NCI-H446 treated with DMSO at 0.1 percent for 48 hours (cell line): Measurements from ENCODE around the gene ST3GAL4.
A peak's percentile ranks its signal among the peaks of the same experiment; 100 is the strongest.

Experiments used
- DNase-seq: peaks from one replicate; lab custom pipeline; 2025; lab: John Stamatoyannopoulos, UW

Gene ST3GAL4

DNA sequence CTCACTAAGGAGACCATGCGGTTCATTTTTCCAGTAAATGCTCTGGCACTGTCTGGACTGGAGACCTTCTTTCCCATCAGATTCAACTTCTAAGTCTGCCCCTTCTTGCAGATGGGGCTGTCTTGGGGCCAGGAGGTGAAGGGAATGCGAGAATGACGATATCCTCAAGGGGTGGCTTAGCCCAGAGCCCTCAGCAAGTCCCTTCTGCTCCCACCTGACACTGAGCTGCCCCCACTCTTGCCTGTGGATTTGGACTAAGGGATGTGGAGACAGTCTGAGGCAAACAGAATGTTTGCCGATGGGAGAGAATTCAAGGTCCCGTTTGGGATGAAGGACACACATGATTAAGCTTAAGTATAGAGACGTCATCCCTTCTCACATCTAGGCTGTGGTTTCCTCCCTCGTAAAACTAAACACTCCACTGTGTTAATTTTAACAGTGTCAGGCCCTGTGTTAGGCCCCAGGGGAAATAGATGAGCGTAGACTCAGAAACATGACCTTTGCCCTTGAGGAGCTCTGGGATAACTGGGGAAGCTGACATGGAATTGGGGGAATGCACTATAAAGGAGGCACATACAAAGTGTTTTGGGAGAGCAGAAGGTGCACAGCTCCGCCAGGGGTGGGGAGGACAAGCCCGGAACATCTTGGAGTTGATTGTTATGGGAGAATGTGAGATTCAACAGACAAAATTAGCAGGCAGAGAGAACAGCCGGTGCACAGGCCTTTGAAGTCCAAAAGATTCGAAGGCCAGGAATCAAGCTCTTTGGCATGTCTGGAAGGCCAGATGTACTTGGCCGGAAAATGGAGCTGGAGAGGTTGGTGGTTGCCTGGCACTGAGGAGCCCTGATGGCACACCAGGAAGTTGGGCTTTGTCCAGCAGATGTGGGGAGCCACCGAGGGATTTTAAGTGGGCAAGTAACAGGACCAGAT, 71.6 kb downstream of the ST3GAL4 start:
- DNase-seq = peak; percentile 85

- DNase-seq = no peak
These were observed 75.3 kb downstream of the ST3GAL4 start for GRCh38 chr11:126430581-126431335.

GRCh38 chr11:126431401-126432064, 76.0 kb downstream of the ST3GAL4 start:
- DNase-seq = no peak

DNA sequence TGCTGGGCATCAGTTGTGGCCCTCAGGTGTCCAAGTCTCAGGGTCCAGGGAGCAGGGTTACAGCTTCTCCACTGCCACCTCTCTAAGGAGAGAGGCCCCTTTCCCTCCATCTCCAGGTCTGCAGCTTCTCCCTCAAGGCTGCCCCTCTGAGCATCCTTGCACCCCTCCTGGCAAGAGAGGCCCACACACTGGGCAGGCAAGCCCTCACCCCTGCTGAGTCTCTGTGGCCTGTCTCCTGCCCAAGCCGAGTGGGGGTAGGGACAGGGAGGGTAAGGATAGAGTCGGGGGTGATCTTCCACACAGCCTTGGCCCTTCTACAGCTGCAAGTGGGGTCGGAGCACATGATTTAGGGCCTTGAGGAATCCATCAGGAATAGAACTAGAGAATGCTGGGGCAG, 76.6 kb downstream of the ST3GAL4 start:
- no peak for DNase-seq

GRCh38 chr11:126432525-126432924, 77.0 kb downstream of the ST3GAL4 start:
- no peak for DNase-seq

- no peak for DNase-seq
These were observed 77.9 kb downstream of the ST3GAL4 start for GRCh38 chr11:126433244-126433846.

- DNase-seq = no peak
These were observed 78.8 kb downstream of the ST3GAL4 start for GRCh38 chr11:126433989-126434949.

DNA sequence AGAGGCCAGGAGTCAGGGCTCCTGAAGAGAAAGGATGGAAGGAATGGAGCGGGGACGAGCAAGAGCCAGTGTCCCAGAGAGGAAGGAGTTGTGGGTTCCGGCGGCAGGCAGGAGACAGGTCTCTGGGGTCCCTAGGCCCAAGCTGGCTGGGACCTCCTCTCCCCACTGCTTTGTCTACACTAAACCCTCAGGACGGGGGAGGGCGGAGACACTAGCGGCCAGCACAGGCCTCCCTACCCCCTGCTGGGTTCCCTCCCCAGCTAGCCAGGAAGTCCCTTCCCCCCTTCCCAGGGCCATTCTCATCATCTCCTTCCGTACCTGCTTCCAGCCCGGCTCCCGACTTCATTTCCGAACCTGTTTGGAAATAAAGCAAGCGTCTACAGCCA, 79.5 kb downstream of the ST3GAL4 start:
- DNase-seq = no peak

DNA sequence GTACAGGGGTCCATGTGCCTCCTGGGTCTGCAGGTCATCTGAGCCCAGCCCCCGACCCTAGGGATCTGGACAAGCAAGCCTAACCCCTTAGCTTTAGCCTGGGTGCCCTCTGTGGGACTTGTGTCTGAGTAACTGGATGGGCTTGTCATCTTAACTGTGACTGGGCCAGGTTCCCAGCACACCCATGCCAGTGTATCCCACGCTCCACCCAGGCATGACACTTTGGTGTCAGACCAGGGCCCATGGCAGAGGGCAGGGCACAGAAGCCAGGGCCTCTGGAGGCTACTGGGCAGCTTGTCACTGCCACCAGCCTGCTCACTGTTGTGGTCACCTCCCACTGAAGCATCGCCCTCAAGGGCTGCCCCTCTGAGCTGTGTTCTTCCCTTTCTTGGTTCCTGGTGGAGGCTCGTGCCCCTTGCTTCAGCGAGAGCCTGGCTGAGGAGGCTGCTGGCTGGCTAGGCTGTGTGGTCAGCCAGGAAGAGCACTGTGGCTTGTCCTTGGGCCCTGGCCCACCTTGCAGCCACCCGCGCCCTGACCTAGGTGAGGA, 80.8 kb downstream of the ST3GAL4 start:
- DNase-seq = no peak

DNA sequence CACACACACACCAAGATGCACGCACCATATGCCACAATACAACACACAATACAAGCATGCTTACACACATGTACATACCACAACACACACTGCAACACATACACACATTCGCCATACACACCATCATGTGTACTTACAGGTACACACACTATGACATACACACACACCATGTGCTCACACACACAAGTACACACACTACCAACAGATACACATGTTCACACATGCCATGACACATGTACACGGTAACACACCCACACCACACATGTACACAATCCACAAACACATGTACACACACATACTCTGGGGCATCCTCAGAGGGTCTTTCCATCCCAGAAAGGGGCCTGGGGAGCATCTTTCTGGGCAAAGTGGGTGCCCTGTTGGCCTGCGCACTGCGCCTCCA, 82.2 kb downstream of the ST3GAL4 start:
- no peak for DNase-seq

- DNase-seq = no peak
These were observed 82.8 kb downstream of the ST3GAL4 start for GRCh38 chr11:126438272-126438671.

DNA sequence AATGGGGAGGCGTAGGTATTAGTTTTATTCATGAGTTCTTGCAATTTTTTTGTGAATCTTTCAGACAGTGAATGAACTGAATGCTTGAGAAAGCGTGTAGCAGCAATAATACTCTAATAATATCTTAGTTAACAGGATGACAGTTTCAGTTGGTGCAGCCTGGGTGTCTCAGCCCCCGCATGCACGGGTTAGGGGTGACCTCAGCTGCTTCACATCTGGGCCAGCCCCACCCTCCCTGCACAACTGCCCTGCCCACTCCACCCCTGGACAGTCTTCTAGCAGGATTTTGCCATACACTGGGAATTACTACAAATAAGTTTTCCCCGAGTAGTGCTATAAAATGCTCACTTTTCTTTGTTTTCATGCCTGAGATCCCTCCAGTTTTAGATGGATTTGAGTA, 83.2 kb downstream of the ST3GAL4 start:
- DNase-seq = no peak

GRCh38 chr11:126440276-126440675, 84.8 kb downstream of the ST3GAL4 start:
- no peak for DNase-seq

DNA sequence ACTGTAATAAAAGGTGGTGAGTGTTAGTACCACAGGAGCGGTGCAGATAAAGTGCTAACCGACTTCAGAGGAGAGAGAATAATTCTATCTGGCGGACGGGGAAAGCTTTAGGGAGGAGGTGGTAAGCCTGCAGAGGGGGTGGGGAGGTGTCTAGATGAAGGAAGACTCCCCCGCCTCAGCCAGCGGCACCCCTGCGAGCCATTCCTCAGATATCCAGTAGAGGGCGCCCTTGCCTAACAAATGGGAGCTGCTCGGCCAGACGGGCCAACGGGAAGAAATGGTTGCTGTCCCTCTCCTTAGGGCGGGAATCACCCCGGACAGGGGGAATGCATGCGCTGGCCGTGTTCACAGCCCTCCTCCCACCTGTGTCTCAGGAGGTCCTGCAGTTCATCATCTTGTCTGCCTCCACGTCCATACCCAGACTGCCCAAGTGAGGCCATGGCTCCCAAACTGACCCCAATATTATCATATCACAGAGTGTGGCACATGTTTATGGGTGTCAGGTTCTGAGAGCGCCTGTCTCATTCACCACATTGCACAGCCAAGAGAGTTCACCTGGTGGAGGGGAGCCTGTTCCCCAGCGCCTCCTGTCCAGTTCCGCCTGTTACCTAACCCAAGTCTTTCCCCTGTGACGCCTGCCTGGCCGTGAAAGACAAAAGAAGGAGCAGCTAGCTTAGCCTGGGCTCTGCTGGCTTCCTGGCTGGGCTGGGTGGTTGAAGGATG, 85.5 kb downstream of the ST3GAL4 start:
- peak; percentile 12 for DNase-seq

DNA sequence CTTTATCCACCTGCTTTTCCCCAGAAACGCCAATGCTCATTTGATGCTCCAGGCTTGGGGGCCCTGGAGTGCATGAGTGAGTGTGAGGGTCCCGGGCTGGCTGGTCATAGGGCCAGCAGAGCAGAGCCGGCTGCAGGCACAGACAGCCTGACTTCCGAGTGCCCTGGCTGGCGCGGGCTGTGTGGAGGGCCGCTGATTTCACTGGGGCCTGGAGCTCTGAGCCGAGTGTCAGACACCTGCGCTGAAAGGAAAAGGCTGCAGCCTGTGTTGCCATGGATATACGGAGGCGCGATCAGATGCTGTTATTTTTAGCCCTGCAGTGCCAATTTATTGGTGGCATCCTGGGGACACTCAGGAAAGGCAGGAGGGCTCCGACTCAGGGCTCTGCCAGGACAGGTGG, 87.6 kb downstream of the ST3GAL4 start:
- DNase-seq = no peak

DNA sequence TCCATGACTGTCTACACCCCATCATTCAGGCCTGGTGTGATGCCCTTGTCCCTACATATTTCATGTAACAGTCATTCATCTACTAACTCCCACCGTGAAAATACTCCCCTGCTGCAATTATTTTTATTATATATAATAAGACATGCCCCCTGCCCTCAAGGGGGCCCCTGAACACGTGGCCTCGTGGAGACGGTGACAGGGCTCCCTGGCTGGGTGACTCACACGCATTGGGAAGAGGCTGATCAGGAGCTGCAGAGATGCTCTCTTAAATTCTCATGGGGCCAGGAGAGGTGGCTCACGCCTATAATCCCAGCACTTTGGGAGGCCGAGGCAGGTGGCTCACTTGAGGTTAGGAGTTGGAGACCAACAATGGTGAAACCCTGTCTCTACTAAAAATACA, 88.6 kb downstream of the ST3GAL4 start:
- no peak for DNase-seq

DNA sequence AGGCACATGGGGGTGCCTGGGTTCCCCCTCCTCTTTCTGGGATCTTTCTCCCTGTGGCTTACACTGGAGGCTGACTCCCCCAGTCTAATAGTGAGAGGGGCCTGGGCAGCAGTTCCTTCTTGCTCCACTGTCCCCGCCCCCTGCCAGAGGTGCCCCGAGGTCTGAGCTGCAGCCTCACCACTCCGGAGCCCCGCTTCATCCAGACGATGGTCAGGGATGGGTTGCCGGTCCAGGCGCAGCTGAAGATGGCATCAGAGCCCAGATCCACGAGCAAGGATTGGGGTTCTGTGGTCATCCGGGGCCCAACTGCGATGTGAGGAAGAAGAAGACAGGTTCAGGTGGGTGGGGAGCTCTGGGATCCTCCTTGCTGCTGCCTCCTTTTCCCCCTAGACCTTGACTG, 91.1 kb downstream of the ST3GAL4 start:
- DNase-seq = no peak

DNA sequence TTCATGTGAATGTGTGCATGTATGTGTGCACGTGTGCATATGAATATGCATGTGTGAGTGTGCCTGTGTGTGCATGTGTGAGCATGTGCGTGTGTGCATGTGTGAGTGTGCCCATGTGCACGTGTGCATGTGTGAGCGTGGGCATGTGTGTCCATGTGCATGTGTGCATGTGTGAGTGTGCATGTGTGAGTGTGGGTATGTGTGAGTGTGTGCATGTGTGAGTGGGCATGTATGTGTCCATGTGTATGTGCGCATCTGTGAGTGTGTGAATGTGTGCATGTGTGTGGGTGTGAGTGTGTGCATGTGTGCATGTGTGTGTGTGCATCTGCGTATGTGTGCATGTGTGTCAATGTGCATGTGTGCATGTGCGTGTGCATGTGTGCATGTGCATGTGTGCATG, 94.7 kb downstream of the ST3GAL4 start:
- no peak for DNase-seq

DNA sequence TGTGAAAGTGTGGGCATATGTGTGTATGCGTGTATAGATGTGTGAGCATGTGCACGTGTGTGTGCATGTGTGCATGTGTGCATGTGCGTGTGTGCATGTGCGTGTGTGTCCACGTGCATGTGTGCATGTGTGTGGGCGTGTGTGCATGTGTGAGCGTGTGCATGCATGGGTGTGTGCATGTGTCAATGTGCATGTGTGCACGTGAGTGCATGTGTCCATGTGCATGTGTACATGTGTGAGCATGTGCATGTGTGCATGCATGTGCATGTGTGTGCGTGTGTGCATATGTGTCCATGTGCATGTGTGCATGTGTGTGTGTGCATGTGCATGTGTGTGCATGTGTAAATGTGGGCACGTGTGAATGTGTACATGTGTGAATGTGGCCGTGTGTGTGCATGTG, 95.3 kb downstream of the ST3GAL4 start:
- no peak for DNase-seq

DNA sequence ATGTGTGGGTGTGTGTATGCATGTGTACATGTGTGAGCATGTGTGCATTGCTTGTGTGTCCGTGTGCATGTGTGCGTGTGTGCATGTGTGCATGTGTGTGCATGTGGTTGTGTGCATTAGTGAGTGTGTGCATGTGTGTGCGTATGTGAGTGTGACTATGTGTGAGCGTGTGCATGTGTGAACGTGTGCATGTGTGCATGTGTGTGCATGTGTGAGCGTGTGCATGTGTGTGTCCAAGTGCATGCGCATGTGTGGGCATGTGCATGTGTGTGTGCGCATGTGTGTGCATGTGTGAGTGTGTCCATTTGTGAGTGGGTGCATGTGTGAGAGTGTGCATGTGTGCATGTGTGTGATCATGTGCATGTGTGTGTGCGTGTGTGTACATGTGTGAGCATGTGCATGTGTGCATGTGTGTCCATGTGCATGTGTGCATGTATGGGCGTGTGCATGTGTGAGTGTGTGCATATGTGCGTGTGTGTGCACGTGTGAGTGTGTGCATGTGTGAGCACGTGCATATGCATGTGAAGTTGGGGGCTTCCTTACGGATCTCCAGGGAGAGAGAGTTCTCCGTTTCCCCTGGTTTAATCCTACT, 95.8 kb downstream of the ST3GAL4 start:
- no peak for DNase-seq
